SW480 (cell line): ENCODE results near the gene VGLL4.

ENCODE experiments used
- DNase-seq: peaks from one replicate; pipeline ENCODE4 v3.0.0-alpha.2; 2016; ENCODE audit warnings: low spot score

Gene VGLL4

DNA sequence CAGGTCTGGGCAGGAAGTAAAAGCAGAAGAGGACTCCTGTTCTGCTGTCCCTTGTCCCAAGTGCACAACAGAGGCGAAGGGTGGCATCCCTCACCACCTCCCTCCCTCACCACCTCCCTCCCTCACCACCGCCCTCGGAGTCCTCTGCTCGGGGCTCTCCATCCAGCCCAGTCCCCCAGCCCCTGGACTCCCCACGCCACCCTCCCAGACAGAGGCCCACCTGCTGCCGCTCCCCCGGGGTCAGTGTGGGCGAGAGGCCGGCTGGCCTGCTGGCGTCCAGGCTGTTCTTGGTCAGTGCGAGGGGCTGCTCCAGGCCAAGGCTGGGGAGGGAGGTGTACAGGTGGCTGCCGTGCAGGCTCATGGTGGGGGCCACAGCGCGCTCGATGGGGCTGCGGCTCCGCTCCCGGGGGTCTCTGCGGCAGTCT, 79.1 kb downstream of the VGLL4 start:
- DNase-seq = no peak

DNA sequence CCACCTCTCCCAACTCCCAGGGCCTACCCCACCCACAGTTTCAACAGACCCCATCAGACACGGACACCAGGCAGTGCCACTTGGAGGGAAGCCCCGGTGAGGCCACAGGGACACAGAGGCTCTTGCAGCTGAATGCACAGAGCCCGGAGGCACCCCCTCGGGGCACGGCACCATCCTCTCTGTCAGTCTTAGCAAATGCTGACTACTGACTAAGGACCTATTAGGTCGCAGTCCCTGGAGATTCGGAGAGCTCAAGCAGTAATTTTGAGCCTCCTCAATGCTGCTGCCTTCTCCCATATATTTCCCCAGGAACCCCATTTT, 79.9 kb downstream of the VGLL4 start:
- DNase-seq = no peak

DNA sequence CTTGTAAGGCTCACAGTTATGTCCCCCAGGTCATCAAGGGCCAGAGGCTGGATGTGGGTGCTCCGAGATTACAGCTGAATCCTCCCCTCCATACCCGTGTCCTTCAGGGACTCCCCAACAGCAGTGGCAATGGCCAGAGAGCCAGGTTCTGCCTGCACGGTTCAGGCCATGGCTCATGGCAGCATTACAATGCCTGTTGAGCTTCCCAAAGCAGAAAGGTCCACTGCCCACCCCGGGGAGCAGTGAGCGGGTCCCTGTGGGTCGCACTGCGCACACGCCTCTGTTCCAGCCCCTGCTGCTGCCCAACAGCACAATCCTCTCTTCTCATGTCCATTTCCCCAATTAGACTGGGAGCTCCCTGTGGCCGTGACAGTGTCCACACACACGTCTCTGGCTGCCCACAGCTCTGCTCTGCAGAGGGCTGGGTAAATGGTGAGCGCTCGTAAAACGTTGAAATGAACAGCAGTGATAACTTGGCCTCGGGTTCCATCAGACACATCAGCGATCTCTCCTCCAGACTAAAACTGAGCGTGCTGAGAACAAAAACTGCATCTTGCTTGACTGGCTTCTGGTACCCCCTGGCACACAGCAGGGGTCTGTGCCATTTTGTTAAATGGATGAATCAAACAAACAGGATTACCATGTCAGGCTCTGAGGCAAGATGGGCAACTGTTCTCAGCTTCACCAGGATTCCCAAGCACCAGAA, 80.4 kb downstream of the VGLL4 start:
- DNase-seq = no peak

DNA sequence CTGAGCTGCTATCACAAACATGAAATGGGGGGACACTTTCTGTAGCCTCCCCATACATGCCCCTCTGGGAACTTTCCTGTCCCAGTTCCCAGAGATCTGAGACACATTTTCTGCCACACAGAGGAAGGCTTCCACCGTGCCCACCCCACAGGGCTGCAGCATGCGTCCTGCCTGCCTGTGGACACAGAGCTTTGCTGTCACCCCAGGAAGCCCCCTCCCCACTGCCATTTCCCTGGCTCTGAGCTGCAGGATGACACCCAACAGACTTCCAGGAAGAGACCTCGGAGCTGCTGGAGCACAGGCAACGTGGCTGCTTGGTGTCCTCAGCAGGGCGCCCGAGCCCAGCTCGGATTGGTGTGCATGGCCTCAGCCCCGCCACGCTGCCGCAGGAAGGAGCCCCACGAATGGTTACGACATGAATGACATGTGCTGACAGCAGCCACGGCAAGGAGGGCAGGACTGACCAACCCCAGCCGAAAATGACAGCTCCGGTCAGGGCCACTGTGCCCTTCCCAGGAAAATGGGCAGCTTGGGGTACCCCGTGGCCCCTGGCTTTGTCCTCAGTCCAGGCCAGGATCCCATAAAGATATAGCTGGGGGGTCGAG, 81.3 kb downstream of the VGLL4 start:
- no peak for DNase-seq

DNA sequence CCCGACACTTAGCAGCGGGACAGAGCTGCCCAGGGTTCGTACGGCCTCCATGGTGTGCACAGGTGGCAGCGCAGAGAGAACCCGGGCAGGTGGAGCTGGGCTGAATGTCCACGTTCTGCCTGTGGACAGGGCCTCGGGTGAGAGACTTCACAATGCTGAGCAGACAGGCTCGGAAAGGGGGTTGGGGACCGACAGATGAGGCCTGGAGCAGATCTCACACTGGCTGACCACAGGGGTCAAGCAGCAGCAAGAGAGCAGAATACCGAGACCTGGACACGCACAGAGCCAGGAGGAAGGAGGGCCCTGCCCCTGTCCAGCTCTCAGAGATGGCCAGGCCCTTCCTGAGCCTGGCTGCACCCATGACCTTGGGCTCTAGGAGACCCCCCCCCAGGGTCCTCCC, 83.0 kb downstream of the VGLL4 start:
- no peak for DNase-seq

DNA sequence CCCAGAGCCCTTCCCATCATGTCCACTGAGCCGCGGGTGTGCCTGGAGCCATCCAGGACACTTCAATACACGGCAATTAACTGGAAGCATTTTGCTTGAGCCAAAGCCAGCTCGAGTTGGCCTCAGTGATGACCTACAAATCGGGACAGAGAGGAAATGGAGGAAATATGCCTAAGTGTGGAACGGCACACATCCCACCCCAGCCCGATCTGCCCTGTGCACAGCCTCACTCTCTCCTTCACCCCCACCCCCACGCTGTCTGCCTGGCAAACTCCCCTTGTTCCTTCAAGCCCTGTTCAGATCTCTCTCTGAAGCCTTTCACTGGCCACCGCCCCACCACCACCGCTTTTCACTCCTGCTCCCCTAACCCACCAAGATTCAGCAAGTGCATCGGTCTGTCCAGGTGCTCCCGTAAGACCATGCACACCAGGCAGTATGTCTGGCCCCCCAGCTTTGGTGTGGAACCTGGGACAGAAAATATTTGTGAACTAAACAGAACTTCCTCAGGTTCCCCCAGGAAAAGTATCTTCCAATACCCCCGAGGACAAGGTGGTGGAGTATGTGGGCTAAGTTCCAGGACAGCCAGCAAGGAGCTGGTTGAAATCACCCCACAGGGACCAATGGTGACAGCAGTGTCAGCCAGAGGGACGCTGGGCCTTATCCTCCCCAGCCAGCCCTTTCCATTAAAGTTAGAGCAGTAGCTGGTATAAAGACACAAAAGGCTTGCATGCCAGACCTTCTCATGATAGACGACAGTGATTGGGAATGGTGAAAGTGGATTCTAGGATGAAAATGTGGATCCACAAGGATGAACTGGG, 83.7 kb downstream of the VGLL4 start:
- DNase-seq = no peak

DNA sequence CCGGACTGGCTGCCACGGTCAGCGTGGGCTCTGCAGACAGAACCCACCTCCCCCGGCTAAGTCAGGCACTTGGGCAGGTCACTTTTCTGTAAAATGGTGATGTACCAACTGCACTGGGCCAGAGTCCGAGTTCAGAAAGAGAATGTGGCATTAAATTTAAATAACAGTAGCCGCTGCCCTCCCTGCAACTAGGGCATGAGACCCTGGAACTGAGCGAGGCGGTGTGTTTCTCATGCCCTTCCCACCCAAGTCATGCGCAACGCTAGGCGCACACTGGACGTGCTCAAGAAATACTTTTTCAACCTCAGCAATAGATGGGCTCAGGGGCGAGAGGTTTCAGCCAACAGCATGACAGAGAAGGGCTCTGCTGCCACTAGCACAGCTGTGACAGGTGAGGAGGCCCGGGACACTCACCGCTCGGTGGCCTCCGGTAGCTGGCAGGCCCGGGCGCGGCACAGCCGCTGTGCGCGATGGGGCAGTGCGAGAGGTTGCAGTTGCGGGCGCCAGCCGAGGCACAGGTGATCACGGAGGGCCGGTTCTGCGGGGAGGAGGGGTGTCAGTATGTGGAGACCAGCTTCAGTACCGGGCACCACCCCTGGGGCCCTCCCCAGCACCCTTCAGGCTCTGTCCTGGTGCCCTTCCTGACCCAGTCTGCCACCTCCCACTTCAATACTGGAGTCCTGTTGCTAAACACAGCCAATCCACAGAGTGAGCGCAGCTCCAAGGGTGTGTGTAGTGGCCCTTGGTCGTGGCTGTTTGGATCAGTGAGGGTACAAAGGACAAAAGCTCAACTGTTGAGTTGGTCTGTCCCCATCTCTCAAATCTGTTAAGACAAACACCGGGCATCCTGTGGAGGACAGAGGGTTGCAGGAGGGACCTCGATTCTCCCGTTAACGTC, 84.5 kb downstream of the VGLL4 start:
- no peak for DNase-seq

DNA sequence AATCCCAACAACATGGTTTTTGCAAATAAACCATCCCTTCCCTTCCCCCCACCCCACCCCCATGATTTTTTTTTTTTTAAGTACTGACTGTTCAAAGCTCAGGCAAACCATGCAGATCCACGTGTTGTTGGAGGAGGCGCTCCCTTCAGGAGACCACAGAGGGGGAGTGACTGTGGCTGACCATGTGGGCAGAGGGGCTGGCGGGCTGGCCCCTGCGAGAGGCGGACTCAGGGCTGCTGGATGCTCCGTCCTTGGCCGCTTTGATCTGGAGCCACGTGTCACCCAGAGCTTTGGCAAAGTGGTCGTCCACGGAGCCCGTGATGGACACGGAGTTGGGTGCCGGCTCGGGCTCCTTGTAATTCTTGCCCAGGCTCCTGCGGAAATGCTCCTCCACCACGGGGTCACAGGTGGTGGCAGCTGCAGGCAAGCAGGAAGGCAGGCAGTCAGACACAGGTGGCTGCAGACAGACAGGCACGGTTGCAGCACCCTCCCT, 85.3 kb downstream of the VGLL4 start:
- no peak for DNase-seq

DNA sequence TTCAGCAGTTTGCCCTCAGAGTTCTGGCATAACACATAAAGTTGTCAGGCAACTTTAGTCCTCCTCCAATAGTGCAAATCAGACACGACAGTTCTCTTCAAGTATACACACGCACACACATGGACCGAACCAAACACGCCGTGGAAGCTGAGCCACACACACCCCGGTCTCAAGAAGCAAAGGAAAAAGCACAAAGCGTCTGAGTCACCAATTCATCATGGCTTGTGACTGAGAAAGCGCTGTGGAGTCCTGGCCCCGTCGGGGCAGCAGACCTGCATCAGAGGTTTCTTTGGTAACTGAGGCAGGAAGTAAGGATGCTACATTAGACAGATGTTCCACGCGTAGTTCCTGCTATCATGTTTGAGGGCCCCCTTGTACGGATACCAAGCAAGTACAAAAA, 85.7 kb downstream of the VGLL4 start:
- no peak for DNase-seq

DNA sequence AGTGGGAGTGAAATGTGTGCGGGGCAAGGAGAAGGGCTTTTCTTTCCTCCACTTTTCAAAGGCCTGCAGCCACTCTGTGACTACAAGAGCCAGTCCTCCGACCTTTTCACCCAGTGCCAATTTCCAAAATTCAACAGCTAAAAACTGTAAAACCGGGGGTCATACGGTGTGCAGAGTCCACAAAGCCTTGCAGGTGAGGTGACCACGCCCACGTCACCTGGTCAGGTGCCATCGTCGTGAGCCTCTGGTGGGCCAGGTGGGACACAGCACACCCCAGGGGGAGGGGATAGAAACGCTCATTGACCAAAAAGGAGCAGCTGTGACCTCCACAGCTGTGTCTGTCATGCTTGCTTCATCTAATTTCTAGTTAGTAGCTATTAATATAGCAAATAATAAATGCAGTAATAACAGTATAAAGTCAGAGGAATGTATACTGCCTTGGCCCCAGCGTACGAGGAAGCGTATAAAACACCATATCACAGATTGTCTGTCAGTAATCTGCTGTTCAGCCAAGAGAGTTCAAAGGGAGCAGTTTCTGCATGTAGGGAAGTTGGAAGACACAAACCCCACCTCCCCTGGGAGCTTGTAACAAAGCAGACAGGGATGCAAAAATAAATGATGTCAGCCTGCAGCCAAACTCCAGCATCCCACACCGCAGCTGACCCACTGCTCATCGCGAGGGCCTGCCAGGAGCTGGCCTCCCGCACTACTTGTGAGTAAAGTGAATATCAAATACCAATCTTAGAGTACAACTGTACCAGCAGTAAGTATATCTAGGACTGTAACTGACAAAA, 86.7 kb downstream of the VGLL4 start:
- no peak for DNase-seq

DNA sequence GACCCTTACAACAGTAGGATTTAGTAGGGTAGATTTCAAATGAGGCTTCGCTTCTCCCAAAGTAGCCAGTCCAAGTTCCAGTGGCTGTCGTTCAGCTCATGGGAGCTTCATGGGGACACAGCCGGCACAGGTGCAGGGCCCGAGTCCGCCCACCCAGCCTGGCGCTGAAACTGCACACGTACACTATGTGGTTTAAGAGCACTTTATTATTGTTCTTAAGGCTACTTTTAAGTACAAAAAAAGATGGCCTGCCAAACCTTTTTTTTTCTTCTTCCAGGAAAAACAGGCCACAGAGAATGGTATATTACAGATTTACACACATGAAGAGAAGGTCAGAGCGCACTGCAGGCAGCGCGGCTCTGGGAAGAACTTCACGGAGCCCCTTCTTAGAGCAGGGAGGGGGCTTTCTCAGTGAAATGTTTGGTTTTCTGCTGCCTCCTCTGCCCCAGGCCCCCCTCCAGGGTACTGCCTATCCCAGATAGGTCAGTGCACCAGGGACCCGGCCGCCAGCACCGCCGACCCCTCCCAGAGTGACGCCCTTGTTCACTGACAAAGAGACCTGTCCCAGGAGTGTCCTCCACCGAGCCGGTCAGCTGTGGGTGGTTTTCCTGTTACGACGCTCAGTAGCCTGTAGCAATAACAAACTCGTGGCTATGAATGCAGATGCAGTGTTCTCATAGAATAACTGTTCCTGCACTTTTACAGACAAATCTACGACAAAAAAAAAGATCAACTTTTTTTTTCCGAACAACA, 87.7 kb downstream of the VGLL4 start:
- DNase-seq = no peak

DNA sequence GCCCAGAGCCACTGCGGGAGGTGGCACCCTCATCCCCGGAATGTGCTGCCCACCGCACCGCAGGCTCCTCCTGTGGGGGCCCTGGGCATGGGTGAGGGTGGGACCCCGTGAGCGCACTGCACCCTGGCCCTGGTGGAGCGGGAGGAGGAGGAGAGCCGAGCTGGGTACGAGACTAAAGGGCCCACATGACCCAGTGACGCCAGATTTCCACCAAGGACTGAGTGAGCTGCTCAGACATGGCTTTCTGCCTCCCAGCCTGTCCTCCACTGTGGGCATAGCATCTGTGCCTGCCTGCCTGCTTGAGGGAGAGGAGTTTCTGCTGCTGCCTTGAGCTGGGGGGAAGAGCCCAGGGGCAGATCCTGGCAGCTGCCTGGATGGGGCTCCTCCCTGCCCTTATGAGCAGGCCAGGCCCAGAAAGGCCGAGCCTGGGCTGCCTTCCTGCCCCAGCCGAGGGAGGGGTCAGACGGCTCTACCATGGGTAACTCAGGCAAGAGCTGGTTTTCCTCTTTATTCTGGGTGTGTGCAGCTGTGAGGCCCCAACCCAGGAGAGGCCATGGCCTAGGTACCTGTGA, 88.4 kb downstream of the VGLL4 start:
- DNase-seq = no peak

DNA sequence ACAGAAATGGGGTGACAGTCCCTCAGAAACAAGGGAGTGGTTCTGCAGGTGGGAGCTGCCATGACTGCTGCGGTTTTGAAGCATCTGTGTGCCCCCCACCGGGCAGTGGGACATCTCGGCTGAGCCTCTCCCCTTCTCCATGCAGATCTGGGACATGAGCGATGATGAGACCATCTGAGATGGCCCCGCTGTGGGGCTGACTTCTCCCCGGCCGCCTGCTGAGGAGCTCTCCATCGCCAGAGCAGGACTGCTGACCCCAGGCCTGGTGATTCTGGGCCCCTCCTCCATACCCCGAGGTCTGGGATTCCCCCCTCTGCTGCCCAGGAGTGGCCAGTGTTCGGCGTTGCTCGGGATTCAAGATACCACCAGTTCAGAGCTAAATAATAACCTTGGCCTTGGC, 89.0 kb downstream of the VGLL4 start:
- DNase-seq = no peak

DNA sequence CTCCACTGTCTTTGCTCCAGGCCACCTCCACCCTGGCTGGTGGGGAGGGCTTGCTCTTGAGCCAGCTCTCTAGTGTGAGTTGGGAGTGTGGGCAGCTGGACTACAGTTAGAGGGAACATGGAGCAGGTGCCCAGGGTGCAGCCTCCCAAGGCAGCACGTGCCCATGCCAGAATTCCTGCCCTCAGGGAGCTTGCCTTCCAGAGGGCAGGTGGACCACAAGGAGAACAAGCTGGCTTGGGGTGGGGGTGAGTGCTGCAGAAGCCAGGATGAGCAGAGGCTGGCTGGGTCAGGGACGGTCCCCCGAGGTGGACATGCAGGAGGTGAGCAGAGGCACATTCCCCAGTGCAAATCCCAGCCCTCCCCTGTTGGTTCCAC, 89.5 kb downstream of the VGLL4 start:
- no peak for DNase-seq

DNA sequence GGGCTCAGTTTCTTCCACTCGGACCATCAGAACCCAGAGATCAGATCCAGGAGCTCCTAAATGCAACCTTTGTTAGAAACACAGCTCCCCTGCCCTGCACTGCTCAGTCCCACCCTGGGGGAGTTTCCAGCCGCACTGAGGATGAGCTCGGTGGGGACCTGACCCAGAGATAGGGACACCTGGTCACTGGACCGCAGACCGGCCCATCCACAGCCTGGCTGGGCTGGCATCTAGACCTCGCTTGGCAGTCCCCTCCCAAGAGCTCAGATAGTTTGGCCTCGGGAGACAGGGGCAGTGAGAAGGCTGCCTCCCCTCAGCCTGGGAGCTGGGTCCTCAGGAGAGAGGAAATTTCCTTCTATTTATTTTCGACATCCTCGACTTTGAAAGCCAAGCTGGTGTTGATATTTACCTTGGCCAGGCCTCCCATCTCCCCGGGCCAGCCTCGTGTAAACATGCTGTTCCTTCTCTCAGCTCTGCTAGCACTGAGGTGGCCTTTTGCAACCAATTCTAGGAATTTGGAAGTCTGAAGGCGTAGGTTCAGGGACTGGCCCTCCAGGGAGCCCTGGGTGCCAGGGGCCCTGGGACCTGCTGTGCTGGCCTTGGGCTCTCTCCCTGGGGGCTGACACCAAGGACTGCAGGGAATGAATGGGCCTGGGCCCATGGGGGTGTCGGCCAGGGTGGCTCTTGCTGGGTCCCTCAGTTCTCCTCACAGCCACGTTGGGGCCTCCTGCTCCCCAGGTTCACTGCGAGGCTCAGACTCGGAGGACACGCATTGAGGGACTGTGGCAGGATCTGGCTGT, 90.1 kb downstream of the VGLL4 start:
- no peak for DNase-seq

DNA sequence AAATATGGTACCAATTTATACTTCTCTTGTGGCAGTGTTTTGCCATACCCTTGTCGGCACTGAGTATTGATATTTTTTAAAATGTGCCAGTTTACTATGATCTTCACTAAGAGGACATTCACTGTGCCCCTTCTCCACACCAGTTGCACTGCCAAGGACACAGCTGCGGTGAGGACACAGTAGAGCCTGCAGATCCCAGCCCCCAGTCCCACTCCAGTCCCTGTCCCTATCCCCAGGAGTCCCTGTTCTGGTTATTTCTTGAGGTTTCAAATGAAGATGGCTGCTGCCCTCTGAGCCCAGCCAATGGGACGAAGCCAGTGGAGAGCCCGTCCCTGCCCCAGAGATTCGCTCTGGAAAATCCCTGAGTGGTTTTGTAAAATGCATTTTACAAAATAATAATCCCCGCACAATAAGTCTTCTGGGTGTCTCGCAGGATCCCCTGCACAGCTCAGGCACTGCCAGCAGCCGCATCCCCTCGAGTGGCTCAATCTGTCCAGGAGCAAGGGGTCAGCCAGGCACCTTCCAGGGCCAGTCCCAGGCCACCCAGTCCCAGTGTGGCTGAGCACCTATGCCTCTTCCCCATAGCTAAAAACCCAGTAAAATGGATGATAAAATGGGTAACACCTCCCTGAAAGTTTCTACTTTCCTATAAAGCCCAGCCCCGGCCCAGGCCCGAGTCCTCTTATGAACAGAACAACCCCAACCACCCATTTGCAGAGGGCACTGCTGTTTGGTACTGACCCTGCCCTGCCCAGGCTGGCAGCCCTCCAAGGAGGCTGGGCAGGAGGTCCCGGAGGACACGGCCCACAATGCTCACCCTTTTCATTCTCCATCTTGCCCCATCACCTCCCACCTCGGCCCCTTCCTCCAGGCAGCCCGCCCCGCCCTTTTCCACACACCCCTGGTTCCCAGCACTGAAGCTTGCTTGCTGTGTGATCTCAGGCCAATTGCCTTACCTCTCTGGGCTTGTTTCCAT, 91.1 kb downstream of the VGLL4 start:
- DNase-seq = no peak

DNA sequence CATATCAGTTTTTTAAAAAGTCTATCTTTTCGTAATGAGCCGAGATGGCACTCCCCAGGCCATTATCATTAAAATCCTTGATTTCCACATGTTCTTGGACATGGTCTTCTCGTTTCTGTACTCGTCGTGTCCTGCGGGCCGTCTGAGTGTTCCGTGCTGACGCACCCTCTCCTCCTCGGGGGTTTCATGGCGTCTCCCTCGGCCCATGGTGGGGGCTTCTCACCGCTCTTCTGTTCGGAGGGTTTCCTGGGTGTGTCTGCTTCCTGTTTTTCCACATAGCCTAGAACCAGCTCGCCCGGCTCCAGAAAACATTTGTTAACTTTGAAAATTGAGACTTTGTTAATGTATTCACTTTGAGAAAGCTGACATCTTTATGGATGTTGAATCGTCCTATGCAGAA, 92.7 kb downstream of the VGLL4 start:
- DNase-seq = no peak

DNA sequence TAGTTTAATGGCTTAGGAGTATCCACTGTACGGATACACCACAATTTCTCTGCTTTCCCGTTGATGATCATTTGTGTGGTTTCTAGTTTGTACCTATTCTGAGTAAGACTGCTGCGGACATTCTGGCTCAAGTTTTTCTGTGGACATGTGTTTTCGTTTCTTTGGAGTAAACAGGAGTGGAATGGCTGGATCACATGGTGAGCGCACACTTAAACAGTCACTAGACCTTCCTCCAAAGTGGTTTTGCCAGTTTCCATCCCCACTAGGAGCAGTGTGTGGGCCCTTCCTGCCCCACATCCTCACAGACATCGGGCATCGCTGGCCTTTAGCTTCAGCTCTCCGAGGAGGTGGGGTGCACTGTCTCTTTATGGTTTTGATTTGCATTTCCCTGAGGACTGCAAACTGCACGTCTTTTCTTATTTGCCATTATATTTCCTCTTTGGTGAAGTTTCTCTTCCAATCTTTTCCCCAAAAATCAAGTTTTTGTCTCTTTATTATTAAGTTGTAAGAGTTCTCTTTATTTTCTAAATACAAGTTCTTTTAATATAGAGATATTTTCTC, 94.1 kb downstream of the VGLL4 start:
- DNase-seq = no peak
